Progenitor cell of endocrine pancreas (in vitro differentiated cells): Measurements from ENCODE around the gene CEP290. TPM values are rescaled to one million over a fixed set of nuclear protein-coding genes. Genes with fewer than 3 reads are reported as not detected.

Source experiments
- DNase-seq: peaks from one replicate; pipeline ENCODE4 v3.0.0; 2021; ENCODE audit warnings: low spot score; ENCODE audit not compliant: unreplicated experiment
- H3K27ac Mint-ChIP-seq: 2 replicates; pipeline ENCODE4 v1.8.0; 2021; ENCODE audit warnings: mild to moderate bottlenecking, moderate library complexity, mixed read lengths
- H3K27me3 Mint-ChIP-seq: 2 replicates; pipeline ENCODE4 v1.8.0; 2021; ENCODE audit warnings: mixed read lengths
- H3K36me3 Mint-ChIP-seq: 2 replicates; pipeline ENCODE4 v1.8.0; 2022; ENCODE audit warnings: mixed read lengths; ENCODE audit not compliant: insufficient read depth
- H3K4me1 Mint-ChIP-seq: 2 replicates; pipeline ENCODE4 v1.8.0; 2021; ENCODE audit warnings: low read depth, mixed read lengths
- H3K4me3 Mint-ChIP-seq: 2 replicates; pipeline ENCODE4 v1.8.0; 2021; ENCODE audit warnings: low read depth, mild to moderate bottlenecking, moderate library complexity, mixed read lengths
- H3K9me3 Mint-ChIP-seq: 2 replicates; pipeline ENCODE4 v1.8.0; 2021; ENCODE audit warnings: low read depth, mixed read lengths
- CTCF ChIP-seq: fragments of 200-600 bp; sonication (generic); IDR thresholded peaks from one replicate; pipeline ENCODE4 v1.5.0; 2021; ENCODE audit warnings: antibody characterized with exemption, mild to moderate bottlenecking; ENCODE audit not compliant: unreplicated experiment
- total RNA-seq: library from RNA; stranded (reverse); gene quantifications from 2 replicates; pipeline ENCODE4 v1.2.1, GENCODE V29; 2021

Gene CEP290
- total RNA-seq, 1 donor from 2014 or later = 29.7 TPM

GRCh38 chr12:88172844-88173407 lies 31.0 kb upstream of the CEP290 start:
- no peak overlapping the region for H3K27ac Mint-ChIP-seq
- DNase-seq = no peak
- peaks cover 39% of the 10 kb centered on the region for H3K36me3 Mint-ChIP-seq
- H3K4me1 Mint-ChIP-seq = no peaks in the 10 kb centered on the region
- no peak for TF ChIP-seq CTCF
- peaks cover 4% of the 10 kb centered on the region for H3K9me3 Mint-ChIP-seq
- H3K27me3 Mint-ChIP-seq = no peaks in the 10 kb centered on the region
- no peak overlapping the region for H3K4me3 Mint-ChIP-seq

- no peak overlapping the region for H3K27ac Mint-ChIP-seq
- no peak for DNase-seq
Observed at GRCh38 chr12:88167384-88167783, 25.5 kb upstream of the CEP290 start.

GRCh38 chr12:88166179-88166578 lies 24.3 kb upstream of the CEP290 start:
- TF ChIP-seq CTCF = no peak
- Mint-ChIP-seq H3K27me3 (no peaks in the 10 kb centered on the region), H3K27ac (no peak overlapping the region)

More at GRCh38 chr12:88167384-88167783, 25.5 kb upstream of the CEP290 start:
- peaks cover 40% of the 10 kb centered on the region for H3K36me3 Mint-ChIP-seq
- no peak for TF ChIP-seq CTCF
- H3K4me1 Mint-ChIP-seq = no peaks in the 10 kb centered on the region
- no peaks in the 10 kb centered on the region for H3K27me3 Mint-ChIP-seq
- no peak overlapping the region for H3K4me3 Mint-ChIP-seq
- no peaks in the 10 kb centered on the region for H3K9me3 Mint-ChIP-seq

GRCh38 chr12:88163371-88163770 lies 21.5 kb upstream of the CEP290 start:
- Mint-ChIP-seq H3K4me3 (no peak overlapping the region), H3K36me3 (peaks cover 35% of the 10 kb centered on the region), H3K4me1 (no peaks in the 10 kb centered on the region), H3K27me3 (no peaks in the 10 kb centered on the region), H3K9me3 (no peaks in the 10 kb centered on the region), H3K27ac (peak overlapping the region; percentile 14)
- no peak for DNase-seq
- TF ChIP-seq CTCF = no peak

More at GRCh38 chr12:88166179-88166578, 24.3 kb upstream of the CEP290 start:
- Mint-ChIP-seq H3K4me3 (no peak overlapping the region), H3K4me1 (no peaks in the 10 kb centered on the region), H3K36me3 (peaks cover 41% of the 10 kb centered on the region), H3K9me3 (no peaks in the 10 kb centered on the region)
- DNase-seq = no peak

GRCh38 chr12:88156075-88156654 lies 14.3 kb upstream of the CEP290 start:
- H3K36me3 Mint-ChIP-seq = peaks cover 3% of the 10 kb centered on the region
- no peak overlapping the region for H3K4me3 Mint-ChIP-seq
- no peaks in the 10 kb centered on the region for H3K9me3 Mint-ChIP-seq
- no peaks in the 10 kb centered on the region for H3K27me3 Mint-ChIP-seq
- no peak for TF ChIP-seq CTCF
- H3K4me1 Mint-ChIP-seq = no peaks in the 10 kb centered on the region
- no peak for DNase-seq
- H3K27ac Mint-ChIP-seq = no peak overlapping the region
